Loucy (cell line): ENCODE results near the gene TSPAN32.

Source experiments
- H2AFZ ChIP-seq: fragments of 200-600 bp; sonication (generic); 2 replicates; pipeline ENCODE4 v1.6.0; 2016; ENCODE audit warnings: antibody characterized with exemption, mild to moderate bottlenecking, low read length, moderate library complexity
- H3F3A ChIP-seq: fragments of 200-600 bp; 2 replicates; pipeline ENCODE4 v1.6.0; 2016; ENCODE audit warnings: antibody characterized with exemption, low read depth, mild to moderate bottlenecking
- H3K27me3 ChIP-seq: fragments of 200-600 bp; sonication (generic); 2 replicates; pipeline ENCODE4 v1.6.1; 2014; ENCODE audit warnings: low read length, mild to moderate bottlenecking; ENCODE audit not compliant: insufficient read depth, poor library complexity, severe bottlenecking
- H3K36me3 ChIP-seq: fragments of 200-600 bp; sonication (generic); 2 replicates; pipeline ENCODE4 v1.6.1; 2016; ENCODE audit warnings: low read length; ENCODE audit not compliant: insufficient read depth
- H3K4me1 ChIP-seq: fragments of 200-600 bp; sonication (generic); 2 replicates; pipeline ENCODE4 v1.5.1; 2014; ENCODE audit warnings: low read length, mild to moderate bottlenecking; ENCODE audit not compliant: insufficient read depth, poor library complexity, severe bottlenecking
- H3K4me2 ChIP-seq: fragments of 200-600 bp; sonication (generic); 2 replicates; pipeline ENCODE4 v1.6.0; 2014; ENCODE audit warnings: antibody characterized with exemption, low read length, low read depth, mild to moderate bottlenecking; ENCODE audit not compliant: poor library complexity, severe bottlenecking
- H3K4me3 ChIP-seq: fragments of 200-600 bp; sonication (generic); 2 replicates; pipeline ENCODE4 v1.5.1; 2014; ENCODE audit warnings: low read length, mild to moderate bottlenecking, mixed read lengths; ENCODE audit not compliant: poor library complexity, severe bottlenecking
- H3K79me2 ChIP-seq: fragments of 200-600 bp; sonication (generic); 2 replicates; pipeline ENCODE4 v1.6.1; 2014; ENCODE audit warnings: low read length; ENCODE audit not compliant: insufficient read depth
- H3K9ac ChIP-seq: fragments of 200-600 bp; sonication (generic); 2 replicates; pipeline ENCODE4 v1.6.0; 2014; ENCODE audit warnings: mild to moderate bottlenecking, low read depth, low read length, moderate library complexity; ENCODE audit not compliant: poor library complexity, severe bottlenecking
- H3K9me2 ChIP-seq: fragments of 200-600 bp; sonication (generic); replicated peaks from 2 replicates; pipeline ENCODE4 v1.6.1; 2016; ENCODE audit warnings: low read depth, low read length, mixed read lengths
- H3K9me3 ChIP-seq: fragments of 200-600 bp; sonication (generic); 2 replicates; pipeline ENCODE4 v1.6.1; 2014; ENCODE audit warnings: mild to moderate bottlenecking, antibody characterized with exemption, low read length, low read depth; ENCODE audit not compliant: insufficient read depth
- H4K20me1 ChIP-seq: fragments of 200-600 bp; sonication (generic); 2 replicates; pipeline ENCODE4 v1.6.0; 2014; ENCODE audit warnings: antibody characterized with exemption, low read length, mild to moderate bottlenecking; ENCODE audit not compliant: insufficient read depth, poor library complexity, severe bottlenecking
- CTCF ChIP-seq: fragments of 200-600 bp; sonication (generic); conservative IDR thresholded peaks from 2 replicates; pipeline ENCODE4 v1.5.1; 2014; ENCODE audit warnings: mild to moderate bottlenecking, antibody characterized with exemption, low read length
- EZH2phosphoT487 ChIP-seq: fragments of 200-600 bp; IDR thresholded peaks from 2 replicates; pipeline ENCODE4 v1.6.1; 2018; ENCODE audit warnings: antibody characterized with exemption, mild to moderate bottlenecking, moderate library complexity, borderline replicate concordance

Gene TSPAN32

GRCh38 chr11:2360081-2360642 is 58.3 kb downstream of the TSPAN32 start:
- no peaks in the 10 kb centered on the region for H3F3A ChIP-seq
- H3K36me3 ChIP-seq = no peaks in the 10 kb centered on the region
- H3K4me2 ChIP-seq = no peak overlapping the region
- H2AFZ ChIP-seq = no peak overlapping the region
- TF ChIP-seq CTCF (no peak), EZH2phosphoT487 (no peak)
- H4K20me1 ChIP-seq = no peaks in the 10 kb centered on the region
- H3K9me3 ChIP-seq = no peaks in the 10 kb centered on the region
- H3K27me3 ChIP-seq = no peaks in the 10 kb centered on the region
- no peak overlapping the region for H3K4me3 ChIP-seq
- no peaks in the 10 kb centered on the region for H3K79me2 ChIP-seq
- H3K9me2 ChIP-seq = no peaks in the 10 kb centered on the region
- H3K9ac ChIP-seq = no peak overlapping the region
- no peaks in the 10 kb centered on the region for H3K4me1 ChIP-seq

- no peaks in the 10 kb centered on the region for H3K27me3 ChIP-seq
- no peaks in the 10 kb centered on the region for H3K9me2 ChIP-seq
- H3F3A ChIP-seq = no peaks in the 10 kb centered on the region
- H3K9ac ChIP-seq = no peak overlapping the region
- no peak overlapping the region for H3K4me2 ChIP-seq
- no peak overlapping the region for H2AFZ ChIP-seq
- no peaks in the 10 kb centered on the region for H4K20me1 ChIP-seq
- H3K4me3 ChIP-seq = no peak overlapping the region
- H3K79me2 ChIP-seq = no peaks in the 10 kb centered on the region
- H3K9me3 ChIP-seq = no peaks in the 10 kb centered on the region
- H3K4me1 ChIP-seq = no peaks in the 10 kb centered on the region
- TF ChIP-seq EZH2phosphoT487 (no peak), CTCF (no peak)
- H3K36me3 ChIP-seq = no peaks in the 10 kb centered on the region
Measured at GRCh38 chr11:2361565-2361964, 59.8 kb downstream of the TSPAN32 start.

DNA sequence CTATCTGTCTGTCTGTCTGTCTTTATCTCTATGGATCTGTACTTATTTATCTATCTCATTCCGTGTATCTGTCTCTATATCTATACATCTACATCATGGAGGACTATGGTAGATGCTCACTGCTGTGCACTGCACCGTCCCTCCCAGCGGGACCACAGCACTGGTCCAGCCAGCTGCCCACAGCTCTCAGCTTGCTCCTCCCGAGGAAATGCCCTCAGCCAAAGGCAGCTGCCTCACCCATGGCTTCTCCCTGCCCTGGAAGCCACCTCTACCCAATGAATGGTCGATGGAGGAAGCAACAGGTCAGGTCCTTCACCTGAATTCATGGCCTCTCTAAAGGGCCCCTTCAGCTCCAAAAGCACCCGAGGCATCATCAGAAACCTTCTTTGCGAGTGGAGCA is 60.6 kb downstream of the TSPAN32 start:
- Histone ChIP-seq H3K4me3 (no peak overlapping the region), H3K9me3 (no peaks in the 10 kb centered on the region), H3K36me3 (no peaks in the 10 kb centered on the region), H3F3A (no peaks in the 10 kb centered on the region), H3K4me1 (no peaks in the 10 kb centered on the region), H3K9me2 (no peaks in the 10 kb centered on the region), H3K4me2 (no peak overlapping the region), H3K9ac (no peak overlapping the region), H3K27me3 (no peaks in the 10 kb centered on the region), H2AFZ (no peak overlapping the region), H3K79me2 (no peaks in the 10 kb centered on the region), H4K20me1 (no peaks in the 10 kb centered on the region)
- TF ChIP-seq CTCF (no peak), EZH2phosphoT487 (no peak)
